RWPE2 (cell line): Measurements from ENCODE around the gene FRMD5.
A peak's percentile ranks its signal among the peaks of the same experiment; 100 is the strongest.

ENCODE experiments used
- ATAC-seq: fragments of 200-7000 bp; cut with Tn5 transposase; 3 replicates; pipeline ENCODE4 v1.9.1; 2021; ENCODE audit warnings: low read depth
- DNase-seq: peaks from one replicate; pipeline ENCODE4 v3.0.0-alpha.2; 2020; ENCODE audit warnings: low spot score
- H3K27ac ChIP-seq: fragments of 450-650 bp; 2 replicates; pipeline ENCODE4 v1.5.1; 2017; ENCODE audit warnings: mild to moderate bottlenecking; ENCODE audit not compliant: poor library complexity, severe bottlenecking
- H3K27me3 ChIP-seq: fragments of 250-450 bp; sonication (Bioruptor Pico); 2 replicates; pipeline ENCODE4 v1.5.1; 2021; ENCODE audit warnings: mild to moderate bottlenecking, moderate library complexity; ENCODE audit not compliant: insufficient read depth, poor library complexity, severe bottlenecking
- H3K36me3 ChIP-seq: fragments of 250-450 bp; sonication (Bioruptor Pico); 2 replicates; pipeline ENCODE4 v1.5.1; 2020; ENCODE audit warnings: low read depth, mild to moderate bottlenecking, moderate library complexity
- H3K4me1 ChIP-seq: fragments of 250-450 bp; sonication (Bioruptor Pico); 2 replicates; pipeline ENCODE4 v1.5.1; 2021; ENCODE audit warnings: mild to moderate bottlenecking, moderate library complexity; ENCODE audit not compliant: insufficient read depth, poor library complexity, severe bottlenecking
- H3K4me3 ChIP-seq: fragments of 250-450 bp; sonication (Bioruptor Pico); 2 replicates; pipeline ENCODE4 v1.5.1; 2021; ENCODE audit warnings: mild to moderate bottlenecking, moderate library complexity; ENCODE audit not compliant: severe bottlenecking
- H3K9me3 ChIP-seq: fragments of 250-450 bp; sonication (Bioruptor Pico); 2 replicates; pipeline ENCODE4 v1.5.1; 2021; ENCODE audit warnings: mild to moderate bottlenecking, moderate library complexity; ENCODE audit not compliant: severe bottlenecking
- CTCF ChIP-seq: fragments of 450-650 bp; IDR thresholded peaks from one replicate; pipeline ENCODE4 v1.5.1; 2017; ENCODE audit warnings: mild to moderate bottlenecking, moderate library complexity; ENCODE audit not compliant: poor library complexity, severe bottlenecking

FRMD5 gene

GRCh38 chr15:44097552-44097951, 97.5 kb downstream of the FRMD5 start:
- H3K27me3 ChIP-seq, result no peaks in the 10 kb centered on the region
- no peak overlapping the region for H3K4me3 ChIP-seq
- peaks cover 16% of the 10 kb centered on the region for H3K4me1 ChIP-seq
- no peak for DNase-seq
- H3K36me3 ChIP-seq, result no peaks in the 10 kb centered on the region
- H3K27ac ChIP-seq, result no peak overlapping the region
- ATAC-seq, result no peak
- TF ChIP-seq CTCF, result no peak
- H3K9me3 ChIP-seq, result no peaks in the 10 kb centered on the region

- Histone ChIP-seq H3K27ac (no peak overlapping the region), H3K4me1 (peaks cover 12% of the 10 kb centered on the region), H3K36me3 (no peaks in the 10 kb centered on the region), H3K27me3 (no peaks in the 10 kb centered on the region), H3K9me3 (no peaks in the 10 kb centered on the region), H3K4me3 (no peak overlapping the region)
- ATAC-seq (no peak), DNase-seq (no peak)
- no peak for TF ChIP-seq CTCF
Measured at GRCh38 chr15:44096596-44096995, 98.5 kb downstream of the FRMD5 start.

- Histone ChIP-seq H3K27me3 (no peaks in the 10 kb centered on the region), H3K36me3 (no peaks in the 10 kb centered on the region), H3K9me3 (no peaks in the 10 kb centered on the region), H3K4me3 (no peak overlapping the region), H3K4me1 (peaks cover 7% of the 10 kb centered on the region), H3K27ac (no peak overlapping the region)
- no peak for TF ChIP-seq CTCF
- DNase-seq (no peak), ATAC-seq (no peak)
Measured at GRCh38 chr15:44094781-44095180, 100.3 kb downstream of the FRMD5 start.

GRCh38 chr15:44093836-44094235, 101.2 kb downstream of the FRMD5 start:
- ATAC-seq, result no peak
- Histone ChIP-seq H3K4me3 (no peak overlapping the region), H3K9me3 (no peaks in the 10 kb centered on the region), H3K27me3 (no peaks in the 10 kb centered on the region), H3K36me3 (no peaks in the 10 kb centered on the region), H3K4me1 (peaks cover 7% of the 10 kb centered on the region), H3K27ac (no peak overlapping the region)
- no peak for DNase-seq
- no peak for TF ChIP-seq CTCF

- Histone ChIP-seq H3K36me3 (no peaks in the 10 kb centered on the region), H3K4me3 (no peak overlapping the region), H3K27ac (no peak overlapping the region), H3K4me1 (peaks cover 22% of the 10 kb centered on the region), H3K27me3 (no peaks in the 10 kb centered on the region), H3K9me3 (no peaks in the 10 kb centered on the region)
- no peak for TF ChIP-seq CTCF
- DNase-seq, result no peak
- ATAC-seq, result peak; percentile 66
Measured at GRCh38 chr15:44092221-44092620, 102.8 kb downstream of the FRMD5 start.
